Hepatocyte (in vitro differentiated cells): ENCODE results near the gene EXOSC7. TPM values are rescaled to one million over a fixed set of nuclear protein-coding genes. Genes with fewer than 3 reads are reported as not detected.

Experiments used
- DNase-seq: peaks from one replicate; pipeline ENCODE4 v3.0.0-alpha.2; 2016; ENCODE audit warnings: low spot score
- H2AFZ ChIP-seq: fragments of 200-600 bp; sonication (generic); 2 replicates; pipeline ENCODE4 v1.6.0; 2016; ENCODE audit warnings: antibody characterized with exemption, mild to moderate bottlenecking
- H3K27ac ChIP-seq: fragments of 200-600 bp; sonication (generic); 2 replicates; pipeline ENCODE4 v1.5.1; 2016; ENCODE audit warnings: mild to moderate bottlenecking
- H3K27me3 ChIP-seq: fragments of 200-600 bp; sonication (generic); 2 replicates; pipeline ENCODE4 v1.6.1; 2016
- H3K36me3 ChIP-seq: fragments of 200-600 bp; sonication (generic); replicated peaks from 2 replicates; pipeline ENCODE4 v1.5.1; 2016; ENCODE audit warnings: low read depth; ENCODE audit not compliant: insufficient read depth
- H3K4me1 ChIP-seq: fragments of 200-600 bp; sonication (generic); 2 replicates; pipeline ENCODE4 v1.5.1; 2016; ENCODE audit warnings: mild to moderate bottlenecking, moderate library complexity; ENCODE audit not compliant: insufficient read depth
- H3K4me2 ChIP-seq: fragments of 200-600 bp; sonication (generic); 2 replicates; pipeline ENCODE4 v1.6.0; 2016
- H3K4me3 ChIP-seq: fragments of 200-600 bp; sonication (generic); 2 replicates; pipeline ENCODE4 v1.5.1; 2016; ENCODE audit warnings: mild to moderate bottlenecking
- H3K79me2 ChIP-seq: fragments of 200-600 bp; sonication (generic); 2 replicates; pipeline ENCODE4 v1.6.0; 2017; ENCODE audit warnings: mild to moderate bottlenecking
- H3K9me2 ChIP-seq: fragments of 200-600 bp; sonication (generic); replicated peaks from 2 replicates; pipeline ENCODE4 v1.6.0; 2017; ENCODE audit warnings: mild to moderate bottlenecking; ENCODE audit not compliant: insufficient read depth
- H3K9me3 ChIP-seq: fragments of 200-600 bp; sonication (generic); 2 replicates; pipeline ENCODE4 v1.5.1; 2016; ENCODE audit warnings: low read depth, mild to moderate bottlenecking
- H4K20me1 ChIP-seq: fragments of 200-600 bp; sonication (generic); 2 replicates; pipeline ENCODE4 v1.6.0; 2016; ENCODE audit warnings: mild to moderate bottlenecking; ENCODE audit not compliant: insufficient read depth, poor library complexity, severe bottlenecking
- CTCF ChIP-seq: fragments of 200-600 bp; sonication (generic); IDR thresholded peaks from 2 replicates; pipeline ENCODE4 v1.5.1; 2016; ENCODE audit warnings: antibody characterized with exemption, mild to moderate bottlenecking; ENCODE audit not compliant: poor library complexity
- EZH2 ChIP-seq: fragments of 200-600 bp; sonication (generic); IDR thresholded peaks from 2 replicates; pipeline ENCODE4 v1.6.1; 2016; ENCODE audit warnings: antibody characterized with exemption, mild to moderate bottlenecking, borderline replicate concordance
- EZH2phosphoT487 ChIP-seq: fragments of 200-600 bp; sonication (generic); IDR thresholded peaks from one replicate; pipeline ENCODE4 v1.6.1; 2018; ENCODE audit warnings: antibody characterized with exemption, mild to moderate bottlenecking, low read depth, moderate library complexity; ENCODE audit not compliant: unreplicated experiment, severe bottlenecking
- WGBS: methylation state at CpG from one replicate; pipeline ENCODE4 v1.1.6; 2016; ENCODE audit warnings: low lambda C conversion rate; ENCODE audit errors: missing lambda C conversion rate; 5-methylcytosine and 5-hydroxymethylcytosine counted together
- polyA plus RNA-seq: library from polyadenylated mRNA; unstranded; fragments of >200 nt; fragmentation: Nextera tagmentation; extraction: Ambion mirVana; gene quantifications from 2 replicates; pipeline ENCODE4 v1.2.1, GENCODE V29; 2016
- total RNA-seq: library from RNA; depleted of rRNA; stranded (reverse); fragments of >200 nt; gene quantifications from 2 replicates; pipeline ENCODE4 v1.2.3, GENCODE V29; 2014

Gene EXOSC7
- total and polyA plus RNA-seq, 2 experiments from 2014 or later: 53.3 to 55.8 TPM

DNA sequence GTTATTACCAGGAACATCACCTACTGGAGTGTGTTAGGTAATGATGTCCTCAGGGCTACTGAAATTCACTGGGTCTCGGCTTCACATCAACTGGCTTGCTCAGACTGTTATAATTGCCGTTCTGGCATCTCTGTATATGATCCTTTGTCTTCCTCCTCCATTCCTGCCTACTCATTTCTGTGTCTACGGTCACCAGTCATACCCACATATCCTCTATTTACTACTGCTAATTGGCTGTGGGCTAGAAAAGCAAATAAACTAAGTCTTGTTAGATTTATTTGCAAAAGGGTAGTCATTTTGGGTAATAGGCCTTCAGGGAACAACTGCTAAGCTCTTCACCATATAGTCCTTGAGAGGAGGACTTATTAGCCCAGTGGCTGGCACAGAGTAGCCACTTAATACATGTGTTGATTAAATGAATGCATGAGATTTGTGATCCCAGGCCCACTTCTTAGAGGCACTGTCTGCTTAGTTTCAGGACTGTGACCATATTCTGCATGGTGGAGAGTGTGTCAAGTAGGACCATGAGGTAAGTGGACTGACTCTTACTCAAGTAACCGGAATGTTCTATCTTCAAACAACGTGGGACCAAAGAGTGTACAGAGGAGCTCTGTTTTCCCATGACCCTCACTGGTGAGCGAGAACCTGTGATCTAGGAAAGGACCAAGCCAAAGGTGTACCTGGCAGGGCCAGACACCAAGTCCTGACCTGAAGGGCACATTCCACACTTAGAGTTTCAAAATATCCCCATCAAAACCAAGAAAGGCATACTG lies 13.2 kb upstream of the EXOSC7 start:
- no peak for DNase-seq
- no peaks in the 10 kb centered on the region for H3K9me3 ChIP-seq
- H3K4me2 ChIP-seq: no peak overlapping the region
- TF ChIP-seq CTCF (no peak), EZH2 (no peak), EZH2phosphoT487 (no peak)
- H3K79me2 ChIP-seq: peaks cover 90% of the 10 kb centered on the region
- H3K9me2 ChIP-seq: no peaks in the 10 kb centered on the region
- H3K36me3 ChIP-seq: no peaks in the 10 kb centered on the region
- no peak overlapping the region for H2AFZ ChIP-seq
- peaks cover 5% of the 10 kb centered on the region for H4K20me1 ChIP-seq
- H3K27ac ChIP-seq: no peak overlapping the region
- no peak overlapping the region for H3K4me3 ChIP-seq
- no peaks in the 10 kb centered on the region for H3K27me3 ChIP-seq
- WGBS: 85% methylated on average over 6 of the region's 6 CpGs
- peaks cover 5% of the 10 kb centered on the region for H3K4me1 ChIP-seq

DNA sequence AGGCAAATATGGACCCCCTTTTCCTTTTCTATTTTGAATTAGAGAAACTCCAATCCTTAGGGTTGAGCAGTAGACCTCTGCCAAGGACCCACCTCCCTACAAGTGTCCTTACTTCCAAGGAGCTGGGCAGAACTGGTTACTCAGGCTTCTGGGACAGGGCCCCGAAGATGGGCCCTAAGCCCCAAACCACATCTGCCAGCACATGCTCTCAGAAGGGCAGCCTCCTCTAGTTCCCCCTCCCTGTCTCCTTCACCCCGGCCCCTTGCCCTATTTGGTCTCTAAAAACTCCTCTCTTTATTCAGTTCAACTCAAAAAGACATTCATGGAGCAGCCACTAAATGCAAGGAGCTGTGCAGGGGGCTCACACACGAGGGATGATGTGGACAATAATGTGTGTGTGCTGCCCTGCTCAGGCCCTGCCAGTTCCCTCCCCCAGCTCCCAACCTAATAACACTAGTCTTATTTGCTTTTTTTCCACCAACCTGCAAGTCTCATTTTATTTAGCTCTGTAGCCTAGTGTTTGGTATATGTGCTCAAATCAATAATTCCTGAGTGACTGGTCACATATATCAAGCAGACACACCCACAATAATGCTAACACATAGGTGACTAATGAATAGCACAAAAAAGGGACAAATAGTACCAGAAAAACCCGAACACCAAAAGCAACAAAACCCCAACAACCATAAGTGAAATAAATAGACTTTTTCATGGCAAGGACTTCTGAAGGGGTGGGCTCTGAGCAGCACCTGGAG lies 12.3 kb upstream of the EXOSC7 start:
- H4K20me1 ChIP-seq: peaks cover 8% of the 10 kb centered on the region
- no peak overlapping the region for H3K4me3 ChIP-seq
- TF ChIP-seq CTCF (no peak), EZH2phosphoT487 (no peak), EZH2 (no peak)
- no peaks in the 10 kb centered on the region for H3K9me2 ChIP-seq
- peaks cover 5% of the 10 kb centered on the region for H3K4me1 ChIP-seq
- 88% methylated on average over 4 of the region's 4 CpGs for WGBS
- DNase-seq: no peak
- H3K27me3 ChIP-seq: no peaks in the 10 kb centered on the region
- no peaks in the 10 kb centered on the region for H3K36me3 ChIP-seq
- no peak overlapping the region for H3K27ac ChIP-seq
- no peak overlapping the region for H3K4me2 ChIP-seq
- peaks cover 90% of the 10 kb centered on the region for H3K79me2 ChIP-seq
- no peaks in the 10 kb centered on the region for H3K9me3 ChIP-seq
- no peak overlapping the region for H2AFZ ChIP-seq

DNA sequence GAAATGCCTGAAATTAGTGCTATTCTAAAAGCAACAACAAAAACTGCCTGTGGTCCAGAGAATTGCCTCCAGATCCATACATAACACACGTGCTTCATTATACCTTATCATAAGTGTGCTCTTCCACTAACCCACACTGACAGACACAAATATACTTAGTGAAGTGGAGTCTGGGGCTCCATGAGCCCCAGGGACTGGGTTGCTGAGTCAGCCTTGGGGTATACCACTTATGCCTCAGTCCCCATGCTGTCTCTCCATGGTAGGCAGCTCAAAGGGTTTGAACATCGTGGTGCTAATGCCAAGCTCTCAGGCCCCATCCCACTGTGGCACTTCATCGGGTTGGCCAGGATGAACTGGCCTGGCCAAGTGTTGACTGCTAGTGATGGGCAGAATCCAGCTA lies 10.9 kb upstream of the EXOSC7 start:
- no peak overlapping the region for H3K27ac ChIP-seq
- H3K4me1 ChIP-seq: peaks cover 5% of the 10 kb centered on the region
- peaks cover 11% of the 10 kb centered on the region for H4K20me1 ChIP-seq
- 94% methylated on average over 3 of the region's 3 CpGs for WGBS
- no peak overlapping the region for H3K4me3 ChIP-seq
- peaks cover 95% of the 10 kb centered on the region for H3K79me2 ChIP-seq
- H2AFZ ChIP-seq: no peak overlapping the region
- no peak overlapping the region for H3K4me2 ChIP-seq
- H3K9me3 ChIP-seq: no peaks in the 10 kb centered on the region
- H3K27me3 ChIP-seq: no peaks in the 10 kb centered on the region
- H3K9me2 ChIP-seq: no peaks in the 10 kb centered on the region
- H3K36me3 ChIP-seq: no peaks in the 10 kb centered on the region
- no peak for DNase-seq
- TF ChIP-seq CTCF (no peak), EZH2 (no peak), EZH2phosphoT487 (no peak)
